ENCODE measurements around the gene SBNO2.
"Not testable (repeated sequence)": the region's sequence is repeated elsewhere in the genome, so short reads cannot be mapped to it uniquely, and the experiment has no call there.

Gene SBNO2

GRCh38 chr19:1216756-1217155 lies 42.7 kb upstream of the SBNO2 start:
- H3K4me1 ChIP-seq (ENCODE audit: control insufficient read depth, insufficient read depth, low read length): peaks cover 38% of the 10 kb centered on the region
- no peaks in the 10 kb centered on the region for H3K27me3 ChIP-seq (ENCODE audit: control insufficient read depth, insufficient read depth, low read length)
- H3K27ac ChIP-seq (ENCODE audit: low read depth, low read length): no peak overlapping the region
- H3K9me3 ChIP-seq (ENCODE audit: control insufficient read depth, insufficient read depth, low read depth, low read length): no peaks in the 10 kb centered on the region
- H3K9ac ChIP-seq (ENCODE audit: low read length): peak overlapping the region; percentile 7
- H3K36me3 ChIP-seq (ENCODE audit: control insufficient read depth, insufficient read depth, low read length): peaks cover 25% of the 10 kb centered on the region
- no peak overlapping the region for H3K4me3 ChIP-seq (ENCODE audit: low read depth, low read length)

GRCh38 chr19:1214862-1215731 lies 41.0 kb upstream of the SBNO2 start:
- Histone ChIP-seq H3K27me3 (ENCODE audit: control insufficient read depth, insufficient read depth, low read length) (no peaks in the 10 kb centered on the region), H3K36me3 (ENCODE audit: control insufficient read depth, insufficient read depth, low read length) (peaks cover 16% of the 10 kb centered on the region), H3K9me3 (ENCODE audit: control insufficient read depth, insufficient read depth, low read depth, low read length) (no peaks in the 10 kb centered on the region), H3K27ac (ENCODE audit: low read depth, low read length) (peak overlapping the region; percentile 6; the same call in 1 of the 2 replicates), H3K4me3 (ENCODE audit: low read depth, low read length) (no peak overlapping the region), H3K9ac (ENCODE audit: low read length) (no peak overlapping the region), H3K4me1 (ENCODE audit: control insufficient read depth, insufficient read depth, low read length) (peaks cover 42% of the 10 kb centered on the region)

- H3K27me3 ChIP-seq (ENCODE audit: control insufficient read depth, insufficient read depth, low read length): no peaks in the 10 kb centered on the region
- no peak overlapping the region for H3K4me3 ChIP-seq (ENCODE audit: low read depth, low read length)
- peaks cover 20% of the 10 kb centered on the region for H3K36me3 ChIP-seq (ENCODE audit: control insufficient read depth, insufficient read depth, low read length)
- H3K27ac ChIP-seq (ENCODE audit: low read depth, low read length): no peak overlapping the region
- H3K9ac ChIP-seq (ENCODE audit: low read length): no peak overlapping the region
- H3K9me3 ChIP-seq (ENCODE audit: control insufficient read depth, insufficient read depth, low read depth, low read length): no peaks in the 10 kb centered on the region
- peaks cover 42% of the 10 kb centered on the region for H3K4me1 ChIP-seq (ENCODE audit: control insufficient read depth, insufficient read depth, low read length)
Observed at GRCh38 chr19:1214299-1214861, 40.3 kb upstream of the SBNO2 start.

- Histone ChIP-seq H3K4me3 (ENCODE audit: low read depth, low read length) (0 out of 2 replicates have a peak overlapping the region, but pooled peaks have one; percentile 7), H3K27ac (ENCODE audit: low read depth, low read length) (no peak overlapping the region), H3K9me3 (ENCODE audit: control insufficient read depth, insufficient read depth, low read depth, low read length) (no peaks in the 10 kb centered on the region), H3K9ac (ENCODE audit: low read length) (peak overlapping the region; percentile 49), H3K27me3 (ENCODE audit: control insufficient read depth, insufficient read depth, low read length) (no peaks in the 10 kb centered on the region), H3K36me3 (ENCODE audit: control insufficient read depth, insufficient read depth, low read length) (peaks cover 20% of the 10 kb centered on the region), H3K4me1 (ENCODE audit: control insufficient read depth, insufficient read depth, low read length) (peaks cover 42% of the 10 kb centered on the region)
Observed at GRCh38 chr19:1213391-1214286, 39.6 kb upstream of the SBNO2 start.

GRCh38 chr19:1211494-1212234 lies 37.6 kb upstream of the SBNO2 start:
- H3K4me3 ChIP-seq (ENCODE audit: low read depth, low read length): no peak overlapping the region
- H3K27ac ChIP-seq (ENCODE audit: low read depth, low read length): no peak overlapping the region
- peaks cover 20% of the 10 kb centered on the region for H3K36me3 ChIP-seq (ENCODE audit: control insufficient read depth, insufficient read depth, low read length)
- H3K9me3 ChIP-seq (ENCODE audit: control insufficient read depth, insufficient read depth, low read depth, low read length): no peaks in the 10 kb centered on the region
- H3K4me1 ChIP-seq (ENCODE audit: control insufficient read depth, insufficient read depth, low read length): peaks cover 42% of the 10 kb centered on the region
- H3K9ac ChIP-seq (ENCODE audit: low read length): no peak overlapping the region
- no peaks in the 10 kb centered on the region for H3K27me3 ChIP-seq (ENCODE audit: control insufficient read depth, insufficient read depth, low read length)

GRCh38 chr19:1210227-1210538 lies 36.1 kb upstream of the SBNO2 start:
- H3K4me3 ChIP-seq (ENCODE audit: low read depth, low read length): no peak overlapping the region
- H3K9me3 ChIP-seq (ENCODE audit: control insufficient read depth, insufficient read depth, low read depth, low read length): no peaks in the 10 kb centered on the region
- no peak overlapping the region for H3K9ac ChIP-seq (ENCODE audit: low read length)
- H3K27ac ChIP-seq (ENCODE audit: low read depth, low read length): peak overlapping the region; percentile 29; the same call in 1 of the 2 replicates
- H3K27me3 ChIP-seq (ENCODE audit: control insufficient read depth, insufficient read depth, low read length): no peaks in the 10 kb centered on the region
- peaks cover 36% of the 10 kb centered on the region for H3K4me1 ChIP-seq (ENCODE audit: control insufficient read depth, insufficient read depth, low read length)
- H3K36me3 ChIP-seq (ENCODE audit: control insufficient read depth, insufficient read depth, low read length): peaks cover 20% of the 10 kb centered on the region

GRCh38 chr19:1208830-1209229 lies 34.8 kb upstream of the SBNO2 start:
- H3K9ac ChIP-seq (ENCODE audit: low read length); H3K27ac ChIP-seq (ENCODE audit: low read depth, low read length); H3K4me3 ChIP-seq (ENCODE audit: low read depth, low read length): not testable (repeated sequence)

GRCh38 chr19:1206864-1207450 lies 32.9 kb upstream of the SBNO2 start:
- Histone ChIP-seq H3K36me3 (ENCODE audit: control insufficient read depth, insufficient read depth, low read length) (peaks cover 11% of the 10 kb centered on the region), H3K4me3 (ENCODE audit: low read depth, low read length) (peak overlapping the region; percentile 98), H3K4me1 (ENCODE audit: control insufficient read depth, insufficient read depth, low read length) (peaks cover 20% of the 10 kb centered on the region), H3K9me3 (ENCODE audit: control insufficient read depth, insufficient read depth, low read depth, low read length) (no peaks in the 10 kb centered on the region), H3K27ac (ENCODE audit: low read depth, low read length) (peak overlapping the region; percentile 33; the same call in 1 of the 2 replicates), H3K27me3 (ENCODE audit: control insufficient read depth, insufficient read depth, low read length) (no peaks in the 10 kb centered on the region), H3K9ac (ENCODE audit: low read length) (peak overlapping the region; percentile 91)

More at GRCh38 chr19:1208830-1209229, 34.8 kb upstream of the SBNO2 start:
- H3K36me3 ChIP-seq (ENCODE audit: control insufficient read depth, insufficient read depth, low read length): peaks cover 20% of the 10 kb centered on the region
- H3K9me3 ChIP-seq (ENCODE audit: control insufficient read depth, insufficient read depth, low read depth, low read length); H3K27me3 ChIP-seq (ENCODE audit: control insufficient read depth, insufficient read depth, low read length): not testable (repeated sequence)
- H3K4me1 ChIP-seq (ENCODE audit: control insufficient read depth, insufficient read depth, low read length): peaks cover 26% of the 10 kb centered on the region

- Histone ChIP-seq H3K4me1 (ENCODE audit: control insufficient read depth, insufficient read depth, low read length) (peaks cover 13% of the 10 kb centered on the region), H3K9me3 (ENCODE audit: control insufficient read depth, insufficient read depth, low read depth, low read length) (no peaks in the 10 kb centered on the region), H3K27me3 (ENCODE audit: control insufficient read depth, insufficient read depth, low read length) (no peaks in the 10 kb centered on the region), H3K27ac (ENCODE audit: low read depth, low read length) (peak overlapping the region; percentile 33; the same call in 1 of the 2 replicates), H3K36me3 (ENCODE audit: control insufficient read depth, insufficient read depth, low read length) (peaks cover 11% of the 10 kb centered on the region), H3K9ac (ENCODE audit: low read length) (peak overlapping the region; percentile 91), H3K4me3 (ENCODE audit: low read depth, low read length) (peak overlapping the region; percentile 98)
Observed at GRCh38 chr19:1206150-1206863, 32.2 kb upstream of the SBNO2 start.

Measured in HUES6 (cell line).